WTC11 (cell line): Measurements from ENCODE around the gene CEP120. TPM values are rescaled to one million over a fixed set of nuclear protein-coding genes. Genes with fewer than 3 reads are reported as not detected.

Source experiments
- ATAC-seq: fragments of 200-7000 bp; cut with Tn5 transposase; 2 replicates; pipeline ENCODE4 v1.10.0; 2021; ENCODE audit warnings: mild to moderate bottlenecking, moderate library complexity
- CTCF ChIA-PET: fragments of 300-600 bp; sonication (Branson Sonifier 250); formaldehyde crosslinking; loops from one replicate; lab custom pipeline; 2021; ENCODE audit warnings: antibody characterized with exemption; lab: Charles Lee
- POLR2A ChIA-PET: fragments of 350-600 bp; sonication (Branson Sonifier 250); formaldehyde crosslinking; loops from one replicate; lab custom pipeline; 2021; ENCODE audit warnings: antibody characterized with exemption; lab: Charles Lee
- DNase-seq: peaks from one replicate; pipeline ENCODE4 v3.0.0; 2021; ENCODE audit warnings: low spot score
- H3K27ac Mint-ChIP-seq: 2 replicates; pipeline ENCODE4 v1.8.0; 2021; ENCODE audit warnings: mixed read lengths
- H3K27me3 Mint-ChIP-seq: 2 replicates; pipeline ENCODE4 v1.8.0; 2021; ENCODE audit warnings: low read depth, mild to moderate bottlenecking, moderate library complexity, mixed read lengths
- H3K36me3 Mint-ChIP-seq: 2 replicates; pipeline ENCODE4 v1.8.0; 2021; ENCODE audit warnings: mixed read lengths
- H3K4me1 Mint-ChIP-seq: 2 replicates; pipeline ENCODE4 v1.8.0; 2022; ENCODE audit warnings: mixed read lengths
- H3K4me3 Mint-ChIP-seq: 2 replicates; pipeline ENCODE4 v1.8.0; 2021; ENCODE audit warnings: mild to moderate bottlenecking, moderate library complexity, mixed read lengths
- H3K9me3 Mint-ChIP-seq: 2 replicates; pipeline ENCODE4 v1.8.0; 2021; ENCODE audit warnings: mixed read lengths
- CREB1 ChIP-seq: sonication (generic); formaldehyde crosslinking; IDR thresholded peaks from 2 replicates; pipeline ENCODE4 v1.8.0; 2023; ENCODE audit warnings: mild to moderate bottlenecking, missing genetic modification reagents
- E2F1 ChIP-seq: sonication (generic); formaldehyde crosslinking; IDR thresholded peaks from 2 replicates; pipeline ENCODE4 v1.8.0; 2022; ENCODE audit warnings: mild to moderate bottlenecking, missing genetic modification reagents
- ESRRA ChIP-seq: sonication (generic); formaldehyde crosslinking; IDR thresholded peaks from 2 replicates; pipeline ENCODE4 v1.8.1; 2022; ENCODE audit warnings: mild to moderate bottlenecking, missing genetic modification reagents, borderline replicate concordance
- ETV6 ChIP-seq: sonication (generic); formaldehyde crosslinking; IDR thresholded peaks from 2 replicates; pipeline ENCODE4 v1.8.1; 2022; ENCODE audit warnings: mild to moderate bottlenecking, missing genetic modification reagents
- FOXJ3 ChIP-seq: sonication (generic); formaldehyde crosslinking; IDR thresholded peaks from 2 replicates; pipeline ENCODE4 v1.9.0; 2021; ENCODE audit warnings: missing genetic modification reagents, mild to moderate bottlenecking, borderline replicate concordance
- GABPB1 ChIP-seq: sonication (generic); formaldehyde crosslinking; IDR thresholded peaks from 2 replicates; pipeline ENCODE4 v1.8.1; 2023; ENCODE audit warnings: mild to moderate bottlenecking, missing genetic modification reagents
- GRHL2 ChIP-seq: fragments of 250-450 bp; sonication (Bioruptor Pico); IDR thresholded peaks from 2 replicates; pipeline ENCODE4 v1.8.0; 2022; ENCODE audit warnings: mild to moderate bottlenecking, moderate library complexity; ENCODE audit not compliant: insufficient replicate concordance, severe bottlenecking
- GTF2I ChIP-seq: fragments of 250-450 bp; sonication (Bioruptor Pico); conservative IDR thresholded peaks from 2 replicates; pipeline ENCODE4 v1.4.0; 2021; ENCODE audit warnings: mild to moderate bottlenecking
- IRF1 ChIP-seq: sonication (generic); formaldehyde crosslinking; IDR thresholded peaks from 2 replicates; pipeline ENCODE4 v1.8.0; 2023; ENCODE audit warnings: missing genetic modification reagents
- MLX ChIP-seq: sonication (generic); formaldehyde crosslinking; IDR thresholded peaks from 2 replicates; pipeline ENCODE4 v1.8.1; 2023; ENCODE audit warnings: mild to moderate bottlenecking, missing genetic modification reagents, moderate library complexity
- MYBL2 ChIP-seq: sonication (generic); formaldehyde crosslinking; IDR thresholded peaks from 2 replicates; pipeline ENCODE4 v1.8.1; 2023; ENCODE audit warnings: mild to moderate bottlenecking, moderate library complexity, missing genetic modification reagents
- PREB ChIP-seq: sonication (generic); formaldehyde crosslinking; IDR thresholded peaks from 2 replicates; pipeline ENCODE4 v1.8.1; 2022; ENCODE audit warnings: mild to moderate bottlenecking, missing genetic modification reagents, moderate library complexity, borderline replicate concordance
- PRRX2 ChIP-seq: fragments of 250-450 bp; sonication (Bioruptor Pico); IDR thresholded peaks from 2 replicates; pipeline ENCODE4 v1.8.0; 2021; ENCODE audit warnings: mild to moderate bottlenecking
- RELA ChIP-seq: sonication (generic); formaldehyde crosslinking; IDR thresholded peaks from 2 replicates; pipeline ENCODE4 v1.8.1; 2022; ENCODE audit warnings: missing genetic modification reagents, mild to moderate bottlenecking, borderline replicate concordance
- SMAD3 ChIP-seq: sonication (generic); formaldehyde crosslinking; IDR thresholded peaks from 2 replicates; pipeline ENCODE4 v1.8.0; 2022; ENCODE audit warnings: missing genetic modification reagents, mild to moderate bottlenecking, borderline replicate concordance
- SMAD4 ChIP-seq: sonication (generic); formaldehyde crosslinking; IDR thresholded peaks from 2 replicates; pipeline ENCODE4 v1.8.0; 2022; ENCODE audit warnings: mild to moderate bottlenecking, missing genetic modification reagents
- STAT6 ChIP-seq: sonication (generic); formaldehyde crosslinking; conservative IDR thresholded peaks from 2 replicates; pipeline ENCODE4 v1.8.1; 2023; ENCODE audit warnings: mild to moderate bottlenecking, low read depth, missing genetic modification reagents, moderate library complexity
- TP53 ChIP-seq: sonication (generic); formaldehyde crosslinking; IDR thresholded peaks from 2 replicates; pipeline ENCODE4 v1.8.1; 2023; ENCODE audit warnings: mild to moderate bottlenecking, missing genetic modification reagents
- USF2 ChIP-seq: sonication (generic); formaldehyde crosslinking; IDR thresholded peaks from 2 replicates; pipeline ENCODE4 v1.8.1; 2023; ENCODE audit warnings: mild to moderate bottlenecking, missing genetic modification reagents, moderate library complexity
- ZNF219 ChIP-seq: sonication (generic); formaldehyde crosslinking; IDR thresholded peaks from 2 replicates; pipeline ENCODE4 v1.8.0; 2023; ENCODE audit warnings: missing genetic modification reagents, mild to moderate bottlenecking, borderline replicate concordance
- ZNF317 ChIP-seq: sonication (generic); formaldehyde crosslinking; IDR thresholded peaks from 2 replicates; pipeline ENCODE4 v1.8.1; 2023; ENCODE audit warnings: low read depth, mild to moderate bottlenecking, moderate library complexity, missing genetic modification reagents, borderline replicate concordance
- total RNA-seq: library from RNA; stranded (reverse); gene quantifications from 3 replicates; pipeline ENCODE4 v1.2.3, GENCODE V29; 2021

Gene CEP120
- total RNA-seq, 1 experiment from 2014 or later = 15.2 TPM

GRCh38 chr5:123450640-123451039, 27.4 kb upstream of the CEP120 start:
- ATAC-seq (no peak), DNase-seq (no peak)
- Mint-ChIP-seq H3K4me1 (peaks cover 14% of the 10 kb centered on the region), H3K27me3 (no peaks in the 10 kb centered on the region), H3K9me3 (no peaks in the 10 kb centered on the region), H3K4me3 (no peak overlapping the region), H3K27ac (no peak overlapping the region), H3K36me3 (no peaks in the 10 kb centered on the region)
- ChIA-PET POLR2A (no interaction called here), CTCF (no interaction called here)
- no peak for TF ChIP-seq GTF2I (CRISPR knock-in tag)
- TF ChIP-seq E2F1 (CRISPR knock-in tag) = no peak
- no peak for TF ChIP-seq SMAD3 (CRISPR knock-in tag)
- no peak for TF ChIP-seq USF2 (CRISPR knock-in tag)
- no peak for TF ChIP-seq ZNF317 (CRISPR knock-in tag)
- no peak for TF ChIP-seq GABPB1 (CRISPR knock-in tag)
- no peak for TF ChIP-seq FOXJ3 (CRISPR knock-in tag)
- no peak for TF ChIP-seq PRRX2 (CRISPR knock-in tag)
- no peak for TF ChIP-seq GRHL2 (CRISPR knock-in tag)
- no peak for TF ChIP-seq ETV6
- no peak for TF ChIP-seq TP53
- TF ChIP-seq ZNF219 (CRISPR knock-in tag) = no peak
- TF ChIP-seq PREB (CRISPR knock-in tag) = no peak
- TF ChIP-seq RELA (CRISPR knock-in tag) = no peak
- no peak for TF ChIP-seq IRF1 (CRISPR knock-in tag)
- no peak for TF ChIP-seq CREB1 (CRISPR knock-in tag)
- TF ChIP-seq SMAD4 (CRISPR knock-in tag) = no peak
- no peak for TF ChIP-seq STAT6 (CRISPR knock-in tag)
- no peak for TF ChIP-seq ESRRA

- Mint-ChIP-seq H3K9me3 (no peaks in the 10 kb centered on the region), H3K27me3 (no peaks in the 10 kb centered on the region), H3K4me1 (peaks cover 14% of the 10 kb centered on the region), H3K4me3 (no peak overlapping the region), H3K36me3 (no peaks in the 10 kb centered on the region), H3K27ac (no peak overlapping the region)
- ChIA-PET CTCF (no interaction called here), POLR2A (no interaction called here)
- no peak for TF ChIP-seq SMAD3 (CRISPR knock-in tag)
- no peak for TF ChIP-seq MYBL2 (CRISPR knock-in tag)
- no peak for TF ChIP-seq ZNF317 (CRISPR knock-in tag)
- TF ChIP-seq MLX = no peak
- ATAC-seq = no peak
- no peak for DNase-seq
Measured at GRCh38 chr5:123450114-123450513, 26.9 kb upstream of the CEP120 start.
